Common myeloid progenitor, CD34-positive (primary cell): ENCODE measurements around the gene LRWD1.
"Not testable (repeated sequence)": the region's sequence is repeated elsewhere in the genome, so short reads cannot be mapped to it uniquely, and the experiment has no call there.

Experiments
- CTCF ChIA-PET: fragments of 350-600 bp; sonication (Branson Sonifier 250); formaldehyde crosslinking; loops from one replicate; lab custom pipeline; 2021; ENCODE audit warnings: antibody characterized with exemption; lab: Charles Lee
- POLR2A ChIA-PET: fragments of 350-600 bp; sonication (Branson Sonifier 250); formaldehyde crosslinking; loops from one replicate; lab custom pipeline; 2021; ENCODE audit warnings: antibody characterized with exemption; lab: Charles Lee
- DNase-seq, 3 donors: peaks; one replicate each; pipeline versions ENCODE4 v3.0.0 to v3.0.0-alpha.2; 2013
- H3K27ac ChIP-seq, 2 experiments: 1 replicate in 1 of 2; 2 replicates in 1 of 2; pipeline ENCODE4 v1.7.0; 2013; ENCODE audit warnings: inconsistent platforms in 2 of 2, low read length in 2 of 2, mild to moderate bottlenecking in 2 of 2, low read depth in 1 of 2, moderate library complexity in 1 of 2; ENCODE audit not compliant: severe bottlenecking in 2 of 2, insufficient read depth in 1 of 2, poor library complexity in 1 of 2
- H3K27me3 ChIP-seq, 5 experiments: replicated peaks in 2 of 5; 1 replicate in 3 of 5; 2 replicates in 2 of 5; pipeline versions ENCODE4 v1.6.1 to v1.7.0; 2013; ENCODE audit warnings: low read length in 4 of 5, mild to moderate bottlenecking in 2 of 5, moderate library complexity in 2 of 5, inconsistent platforms in 1 of 5; ENCODE audit not compliant: insufficient read depth in 5 of 5, control insufficient read depth in 4 of 5
- H3K36me3 ChIP-seq, 4 experiments: 1 replicate in 2 of 4; 2 replicates in 2 of 4; pipeline versions ENCODE4 v1.6.1 to v1.7.0; 2013; ENCODE audit warnings: low read length in 3 of 4, control low read depth in 1 of 4, mild to moderate bottlenecking in 1 of 4; ENCODE audit not compliant: control insufficient read depth in 4 of 4, insufficient read depth in 4 of 4
- H3K4me1 ChIP-seq, 4 experiments: 1 replicate in 3 of 4; 2 replicates in 1 of 4; pipeline versions ENCODE4 v1.6.1 to v1.7.1; 2013; ENCODE audit warnings: low read length in 3 of 4, mild to moderate bottlenecking in 3 of 4, control low read depth in 1 of 4, inconsistent platforms in 1 of 4, moderate library complexity in 1 of 4; ENCODE audit not compliant: control insufficient read depth in 4 of 4, insufficient read depth in 4 of 4; ENCODE audit errors: control extremely low read depth in 1 of 4
- H3K4me3 ChIP-seq, 7 experiments: 1 replicate in 4 of 7; 2 replicates in 3 of 7; pipeline versions ENCODE4 v1.5.1 to v1.7.0; 2013; ENCODE audit warnings: mild to moderate bottlenecking in 7 of 7, low read length in 6 of 7, moderate library complexity in 6 of 7, inconsistent platforms in 2 of 7, low read depth in 2 of 7, control low read depth in 1 of 7; ENCODE audit not compliant: insufficient read depth in 4 of 7, control insufficient read depth in 1 of 7; ENCODE audit errors: extremely low read depth in 1 of 7
- H3K9me3 ChIP-seq, 5 experiments: 1 replicate in 4 of 5; 2 replicates in 1 of 5; pipeline versions ENCODE4 v1.6.1 to v1.7.1; 2013; ENCODE audit warnings: low read length in 4 of 5, mild to moderate bottlenecking in 2 of 5, inconsistent platforms in 1 of 5, low read depth in 1 of 5, moderate library complexity in 1 of 5; ENCODE audit not compliant: control insufficient read depth in 4 of 5, insufficient read depth in 2 of 5; ENCODE audit errors: control extremely low read depth in 1 of 5
- WGBS: methylation state at CpG from one replicate; pipeline ENCODE4 v1.1.5; 2013; ENCODE audit not compliant: insufficient coverage; 5-methylcytosine and 5-hydroxymethylcytosine counted together

LRWD1 gene

GRCh38 chr7:102496861-102497260 lies 32.1 kb downstream of the LRWD1 start:
- H3K27me3 ChIP-seq, DNase-seq, CTCF ChIA-PET, H3K4me1 ChIP-seq, POLR2A ChIA-PET, H3K4me3 ChIP-seq, H3K36me3 ChIP-seq, H3K27ac ChIP-seq, H3K9me3 ChIP-seq: not testable (repeated sequence)
- WGBS: 100% methylated on average over 2 of the region's 10 CpGs

DNA sequence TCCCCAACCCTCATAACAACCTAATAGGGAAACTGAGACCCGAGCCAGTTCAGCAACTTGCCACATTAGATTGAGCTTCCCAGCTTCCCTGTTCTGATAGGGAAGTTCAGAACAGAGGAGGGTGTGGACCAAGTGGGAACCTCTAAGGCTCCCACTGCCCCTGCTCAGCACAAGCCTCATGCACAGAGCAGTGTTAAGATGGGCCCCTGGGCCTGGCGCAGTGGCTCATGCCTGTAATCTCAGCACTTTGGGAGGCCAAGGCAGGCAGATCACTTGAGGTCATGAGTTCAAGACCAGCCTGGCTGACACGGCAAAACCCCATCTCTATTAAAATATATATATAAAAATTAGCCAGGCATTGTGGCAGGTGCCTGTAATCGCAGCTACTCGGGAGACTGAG lies 32.5 kb downstream of the LRWD1 start:
- H3K4me3 ChIP-seq, CTCF ChIA-PET, H3K9me3 ChIP-seq, H3K4me1 ChIP-seq, DNase-seq, H3K27ac ChIP-seq, H3K36me3 ChIP-seq, POLR2A ChIA-PET, H3K27me3 ChIP-seq: not testable (repeated sequence)
- no CpG with 5 or more reads among the region's 5 CpGs for WGBS

DNA sequence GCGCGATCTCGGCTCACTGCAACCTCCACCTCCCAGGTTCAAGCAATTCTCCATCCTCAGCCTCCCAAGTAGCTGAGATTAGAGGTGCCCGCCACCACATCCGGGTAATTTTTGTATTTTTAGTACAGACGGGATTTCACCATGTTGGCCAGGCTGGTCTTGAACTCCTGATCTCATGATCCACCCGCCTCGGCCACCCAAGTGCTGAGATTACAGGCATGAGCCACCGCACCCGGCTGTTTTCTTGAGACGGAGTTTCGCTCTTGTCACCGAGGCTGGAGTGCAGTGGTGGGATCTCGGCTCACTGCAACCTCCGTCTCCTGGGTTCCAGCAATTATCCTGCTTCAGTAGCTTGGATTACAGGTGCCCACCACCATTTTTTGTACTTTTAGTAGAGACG lies 33.5 kb downstream of the LRWD1 start:
- POLR2A ChIA-PET, H3K9me3 ChIP-seq, H3K4me3 ChIP-seq, H3K27me3 ChIP-seq, DNase-seq, H3K36me3 ChIP-seq, H3K27ac ChIP-seq, H3K4me1 ChIP-seq, CTCF ChIA-PET: not testable (repeated sequence)
- no CpG with 5 or more reads among the region's 16 CpGs for WGBS

GRCh38 chr7:102503141-102503540 lies 38.4 kb downstream of the LRWD1 start:
- DNase-seq, CTCF ChIA-PET, H3K4me3 ChIP-seq, H3K4me1 ChIP-seq, POLR2A ChIA-PET, H3K27me3 ChIP-seq, H3K36me3 ChIP-seq, H3K27ac ChIP-seq, H3K9me3 ChIP-seq: not testable (repeated sequence)
- no CpG with 5 or more reads among the region's 12 CpGs for WGBS

DNA sequence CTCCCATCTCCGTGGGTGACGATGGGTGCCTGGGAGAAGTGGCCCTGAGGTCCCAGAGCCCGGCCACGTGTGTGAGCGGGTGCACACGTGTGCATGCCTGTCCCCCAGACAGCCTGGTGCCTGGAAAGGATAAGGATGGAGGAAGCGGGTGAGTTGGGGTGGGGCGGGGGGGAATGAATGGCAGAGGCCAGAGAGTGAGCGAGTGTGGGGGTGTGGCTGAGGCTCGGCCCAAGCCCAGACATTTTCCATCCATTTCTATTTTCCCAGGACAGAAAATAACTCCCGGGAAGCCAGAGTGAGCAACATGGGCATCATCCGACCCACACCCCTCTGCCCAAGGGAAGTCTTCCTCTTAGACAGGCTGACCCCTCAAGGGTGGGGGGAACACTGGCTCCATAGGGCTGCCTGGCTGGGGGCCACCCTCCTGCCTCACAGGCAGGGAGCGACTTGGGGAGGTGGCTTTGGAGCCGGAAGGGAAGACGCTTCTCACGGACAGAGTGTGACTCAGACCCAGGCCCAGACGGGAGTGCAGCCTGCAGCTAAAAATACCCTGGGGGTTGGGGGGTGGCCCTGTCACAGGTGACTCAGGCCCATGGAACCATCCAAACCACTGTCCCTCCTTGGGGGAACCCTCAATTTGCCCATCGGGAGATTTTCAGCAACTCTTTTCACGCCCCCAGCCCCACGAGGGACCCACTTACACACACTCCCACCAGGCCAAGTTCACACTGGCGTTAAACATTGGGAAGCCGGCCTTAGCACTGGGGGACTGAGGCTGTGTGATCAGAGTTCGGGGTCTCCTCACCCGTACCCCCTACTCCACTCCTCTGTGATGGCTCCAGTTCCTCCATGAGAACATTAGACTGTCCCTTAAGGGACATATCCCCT lies 40.8 kb downstream of the LRWD1 start:
- H3K4me1 ChIP-seq, DNase-seq, H3K9me3 ChIP-seq, POLR2A ChIA-PET, H3K4me3 ChIP-seq, H3K36me3 ChIP-seq, H3K27ac ChIP-seq, CTCF ChIA-PET, H3K27me3 ChIP-seq: not testable (repeated sequence)
- WGBS: no CpG with 5 or more reads among the region's 24 CpGs

DNA sequence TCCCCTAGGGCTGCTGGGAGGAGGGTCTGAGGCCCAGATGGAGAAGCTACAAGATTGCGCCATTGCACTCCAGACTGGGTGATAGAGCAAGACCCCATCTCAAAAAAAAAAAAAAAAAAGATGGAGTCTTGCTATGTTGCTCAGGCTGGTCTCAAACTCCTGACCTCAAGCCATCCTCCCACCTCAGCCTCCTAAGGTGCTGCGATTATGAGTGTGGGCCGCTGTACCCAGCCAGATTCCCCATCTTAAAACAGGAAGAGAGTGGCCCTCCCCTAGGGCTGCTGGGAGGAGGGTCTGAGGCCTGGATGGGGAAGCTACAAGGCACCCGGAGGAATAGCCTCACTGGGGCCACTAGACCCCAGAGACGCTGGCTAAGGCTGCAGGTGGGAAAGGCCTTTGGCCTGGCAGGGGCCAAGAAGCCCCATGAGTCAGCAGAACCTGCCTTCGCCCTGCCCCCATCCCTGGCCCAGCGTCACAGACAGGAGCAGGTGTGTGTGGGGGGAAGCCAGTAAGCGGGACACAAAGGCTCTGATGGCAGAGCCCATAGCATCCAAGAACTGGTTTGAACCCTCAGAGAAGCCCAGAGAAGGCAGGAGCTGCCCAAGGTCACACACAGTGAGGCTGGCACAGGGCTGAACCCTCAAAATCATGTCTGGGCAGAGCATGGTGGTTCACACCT lies 42.8 kb downstream of the LRWD1 start:
- H3K27ac ChIP-seq, H3K4me3 ChIP-seq, H3K27me3 ChIP-seq, H3K36me3 ChIP-seq, POLR2A ChIA-PET, H3K4me1 ChIP-seq, DNase-seq, CTCF ChIA-PET, H3K9me3 ChIP-seq: not testable (repeated sequence)
- WGBS: no CpG with 5 or more reads among the region's 8 CpGs

GRCh38 chr7:102510575-102510974 lies 45.8 kb downstream of the LRWD1 start:
- H3K27ac ChIP-seq, H3K4me1 ChIP-seq, POLR2A ChIA-PET, H3K36me3 ChIP-seq, CTCF ChIA-PET, H3K27me3 ChIP-seq, DNase-seq, H3K9me3 ChIP-seq, H3K4me3 ChIP-seq: not testable (repeated sequence)
- WGBS: no CpG with 5 or more reads among the region's 8 CpGs
